NT2/D1 (cell line): Measurements from ENCODE around the gene PRKG1.

ENCODE experiments used
- SUZ12 ChIP-seq: IDR thresholded peaks from 2 replicates; pipeline ENCODE4 v1.6.1; 2011; ENCODE audit not compliant: insufficient read length, insufficient read depth; ENCODE audit errors: extremely low read depth
- YY1 ChIP-seq: IDR thresholded peaks from 2 replicates; pipeline ENCODE4 v1.6.1; 2011; ENCODE audit not compliant: insufficient read length, insufficient read depth

GRCh38 chr10:51862149-51862548, 787.9 kb downstream of the PRKG1 start:
- TF ChIP-seq YY1 (no peak), SUZ12 (no peak)
